ENCODE data around the gene METTL2B.
A peak's percentile ranks its signal among the peaks of the same experiment; 100 is the strongest.
"Not testable (repeated sequence)": the region's sequence is repeated elsewhere in the genome, so short reads cannot be mapped to it uniquely, and the experiment has no call there.

The METTL2B gene

DNA sequence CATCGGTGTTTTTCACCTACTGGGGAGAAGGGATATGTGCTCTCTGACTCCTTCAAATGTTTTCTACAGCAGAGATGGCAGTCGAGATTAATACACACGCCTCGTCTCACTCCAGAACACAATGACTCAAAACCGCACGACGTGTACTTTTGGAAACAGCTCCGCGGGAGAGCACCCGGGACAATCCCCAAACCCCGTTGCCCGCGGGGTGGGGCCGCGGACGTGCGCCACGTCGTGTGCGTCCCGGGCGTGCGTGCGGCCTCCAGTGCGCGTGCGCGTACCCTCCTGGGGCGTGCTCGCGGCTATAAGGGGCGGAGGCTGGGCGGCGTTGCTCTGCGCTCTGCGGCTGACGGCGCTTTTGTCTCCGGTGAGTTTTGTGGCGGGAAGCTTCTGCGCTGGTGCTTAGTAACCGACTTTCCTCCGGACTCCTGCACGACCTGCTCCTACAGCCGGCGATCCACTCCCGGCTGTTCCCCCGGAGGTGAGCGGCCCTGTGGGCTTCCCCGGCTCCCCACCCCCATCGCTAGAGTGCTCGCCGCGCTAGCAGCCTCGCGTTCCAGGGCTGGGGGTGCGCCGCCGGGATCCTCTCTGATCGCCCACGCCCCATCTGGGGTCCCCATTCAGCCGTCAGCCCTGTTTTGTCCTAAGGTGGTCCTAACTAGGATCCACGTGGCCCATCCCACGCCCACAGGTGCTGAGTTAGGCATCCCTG is 20.8 kb upstream of the METTL2B start, which contains the start of gene HILPDA:
TSS of gene HILPDA (plus strand) at position 336 of the 712 bp plus-strand sequence. CDS start 1,391 bp downstream, outside the sequence.
- peak; percentile 61 for DNase-seq

DNA sequence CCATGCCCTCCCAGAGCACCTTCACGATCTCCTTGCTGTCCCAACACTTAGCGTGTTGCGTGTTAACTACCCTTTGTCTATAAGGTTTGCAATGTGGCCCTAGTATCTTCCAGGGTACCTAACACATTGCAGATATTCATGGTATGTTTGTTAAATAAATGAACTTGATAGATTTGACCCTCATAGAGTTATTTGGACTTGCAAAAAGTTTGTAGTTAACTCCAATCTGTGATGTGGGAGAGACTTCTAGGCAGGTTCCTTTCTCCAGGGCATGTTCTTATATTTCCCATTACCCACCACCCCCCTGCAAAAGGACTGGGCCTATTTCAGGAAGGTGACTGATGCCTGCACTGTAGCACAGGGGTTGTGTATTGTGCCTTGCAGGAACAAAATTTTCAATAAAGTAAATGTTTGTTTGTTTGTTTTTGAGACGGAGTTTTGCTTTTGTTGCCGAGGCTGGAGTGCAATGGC is 20.3 kb upstream of the METTL2B start:
- DNase-seq = no peak

DNA sequence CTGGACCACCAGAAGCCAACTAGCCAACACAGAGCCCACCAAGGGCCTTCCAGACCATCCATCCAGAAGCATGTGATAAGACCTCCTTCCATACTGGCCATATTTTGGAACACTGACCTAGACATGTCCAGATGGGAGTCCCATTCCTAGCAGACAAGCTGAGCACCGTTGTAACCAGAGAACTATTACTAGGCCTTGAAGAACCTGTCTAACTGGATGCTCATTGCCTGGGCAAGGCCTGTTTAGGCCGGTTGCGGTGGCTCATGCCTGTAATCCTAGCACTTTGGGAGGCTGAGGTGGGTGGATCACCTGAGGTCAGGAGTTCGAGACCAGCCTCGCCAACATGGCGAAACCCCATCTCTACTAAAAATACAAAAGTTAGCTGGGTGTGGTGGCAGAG is 19.2 kb upstream of the METTL2B start:
- not testable (repeated sequence) for DNase-seq

DNA sequence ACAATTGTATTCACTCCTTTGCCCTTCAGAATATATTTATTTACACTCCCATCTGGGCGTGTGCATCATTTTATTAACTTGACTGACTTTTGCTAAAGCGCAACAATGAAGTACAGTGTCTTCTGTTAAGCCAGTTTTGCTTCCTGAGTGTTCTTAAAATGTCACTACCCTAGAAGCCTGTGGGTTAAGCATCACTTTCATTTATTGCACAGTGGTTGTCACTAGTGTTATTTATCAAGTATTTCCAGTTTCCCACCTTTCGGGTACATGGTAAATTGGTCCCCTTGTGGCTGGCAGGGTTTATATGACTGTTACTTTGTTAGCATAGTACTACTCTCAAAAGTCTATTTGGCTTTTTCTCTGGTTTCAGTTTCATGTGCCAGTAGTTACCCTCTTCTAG is 17.6 kb upstream of the METTL2B start:
- no peak for DNase-seq

DNA sequence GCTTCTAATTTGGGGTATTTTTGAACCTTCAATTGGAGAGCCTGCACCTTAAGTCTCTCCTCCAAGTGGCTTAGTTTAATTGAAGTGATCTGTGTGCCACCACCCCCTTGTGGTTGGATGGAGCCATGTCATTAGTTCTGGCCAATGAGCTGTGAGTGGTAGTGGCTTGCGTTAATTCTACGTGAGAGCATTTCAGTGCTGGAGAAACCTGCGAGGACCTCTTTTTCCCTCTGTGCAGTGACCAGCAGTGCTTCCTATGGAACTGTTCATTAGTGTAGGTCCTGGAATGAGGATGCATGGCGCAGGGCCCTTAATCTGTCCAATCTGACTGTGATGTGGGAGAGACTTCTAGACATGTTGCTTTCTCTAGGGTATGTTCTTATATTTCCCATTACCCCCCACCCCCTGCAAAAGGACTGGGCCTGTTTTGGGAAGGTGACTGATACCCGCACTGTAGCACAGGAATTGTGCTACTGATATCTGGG is 17.1 kb upstream of the METTL2B start:
- no peak for DNase-seq

DNA sequence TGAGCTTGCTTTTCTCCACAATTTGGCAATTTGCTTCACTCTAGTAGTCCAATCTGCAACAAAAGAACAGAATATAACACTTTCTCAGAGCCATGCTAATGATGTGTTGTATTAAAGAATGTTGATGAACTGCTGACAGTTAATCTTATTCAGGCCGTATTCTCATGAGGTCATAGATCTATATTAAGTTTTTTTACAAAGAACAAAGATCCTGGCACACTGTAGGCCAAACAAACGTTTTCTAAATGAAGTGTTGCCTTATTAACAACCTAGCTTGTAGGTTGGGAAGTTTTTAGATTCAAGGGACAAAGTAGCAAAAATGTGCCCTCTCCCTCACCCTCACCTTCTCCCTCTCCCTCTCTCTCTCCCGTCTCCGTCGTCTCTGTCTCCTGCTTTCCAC is 14.1 kb upstream of the METTL2B start:
- DNase-seq = no peak

DNA sequence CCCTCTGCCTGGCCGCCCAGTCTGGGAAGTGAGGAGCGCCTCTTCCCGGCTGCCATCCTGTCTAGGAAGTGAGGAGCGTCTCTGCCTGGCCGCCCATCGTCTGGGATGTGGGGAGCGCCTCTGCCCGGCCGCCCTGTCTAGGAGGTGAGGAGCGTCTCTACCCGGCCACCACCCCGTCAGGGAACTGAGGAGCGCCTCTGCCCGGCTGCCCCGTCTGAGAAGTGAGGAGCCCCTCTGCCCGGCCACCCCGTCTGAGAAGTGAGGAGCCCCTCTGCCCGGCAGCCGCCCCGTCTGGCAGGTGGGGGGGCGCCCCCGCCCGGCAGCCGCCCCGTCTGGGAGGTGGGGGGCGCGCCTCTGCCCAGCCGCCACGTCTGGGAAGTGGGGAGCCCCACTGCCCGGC is 13.2 kb upstream of the METTL2B start:
- DNase-seq = not testable (repeated sequence)

DNA sequence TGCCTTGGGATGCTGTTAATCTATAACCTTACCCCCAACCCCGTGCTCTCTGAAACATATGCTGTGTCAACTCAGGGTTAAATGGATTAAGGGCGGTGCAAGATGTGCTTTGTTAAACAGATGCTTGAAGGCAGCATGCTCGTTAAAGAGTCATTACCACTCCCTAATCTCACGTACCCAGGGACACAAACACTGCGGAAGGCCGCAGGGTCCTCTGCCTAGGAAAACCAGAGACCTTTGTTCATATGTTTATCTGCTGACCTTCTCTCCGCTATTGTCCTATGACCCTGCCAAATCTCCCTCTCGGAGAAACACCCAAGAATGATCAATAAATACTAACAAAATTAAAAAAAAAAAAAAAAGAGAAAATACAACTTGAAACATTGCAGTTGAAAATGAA is 12.6 kb upstream of the METTL2B start:
- DNase-seq = not testable (repeated sequence)

DNA sequence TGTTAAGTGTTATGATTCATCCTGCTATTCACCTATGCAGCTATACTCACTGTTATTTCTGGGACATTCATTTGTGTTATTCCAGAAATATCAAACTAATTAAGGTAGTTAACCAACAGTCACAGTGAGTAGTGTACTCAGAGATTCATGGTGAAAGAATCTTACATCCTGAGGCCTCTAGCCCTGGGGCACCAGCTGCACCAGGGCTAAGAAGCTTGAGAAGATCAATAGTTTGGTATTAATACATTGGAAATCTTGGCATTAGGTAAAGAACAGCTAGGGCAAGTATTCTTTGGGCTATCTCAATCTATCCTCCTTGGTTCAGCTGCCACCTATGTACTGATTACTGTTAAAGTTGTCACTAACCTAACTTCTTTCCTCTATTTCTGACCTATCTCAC is 9.7 kb upstream of the METTL2B start:
- DNase-seq = not testable (repeated sequence)

DNA sequence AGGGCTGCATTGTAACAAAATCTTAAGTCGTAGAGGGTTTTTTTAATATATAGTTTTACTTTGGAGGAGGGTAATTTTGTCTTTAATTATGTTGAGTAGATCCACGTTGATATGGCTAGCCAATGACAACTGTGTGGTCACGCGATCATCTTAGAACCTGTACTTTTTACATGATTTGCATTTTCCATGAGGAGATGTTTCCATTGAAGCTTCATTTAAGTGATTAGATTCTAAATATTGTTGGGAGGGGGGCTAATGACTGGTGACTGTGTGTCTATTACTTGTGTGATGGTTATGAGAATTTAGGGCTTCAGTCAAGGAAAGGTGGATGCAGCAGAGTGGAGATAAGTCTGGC is 765 bp downstream of the METTL2B start:
- DNase-seq = not testable (repeated sequence)

DNA sequence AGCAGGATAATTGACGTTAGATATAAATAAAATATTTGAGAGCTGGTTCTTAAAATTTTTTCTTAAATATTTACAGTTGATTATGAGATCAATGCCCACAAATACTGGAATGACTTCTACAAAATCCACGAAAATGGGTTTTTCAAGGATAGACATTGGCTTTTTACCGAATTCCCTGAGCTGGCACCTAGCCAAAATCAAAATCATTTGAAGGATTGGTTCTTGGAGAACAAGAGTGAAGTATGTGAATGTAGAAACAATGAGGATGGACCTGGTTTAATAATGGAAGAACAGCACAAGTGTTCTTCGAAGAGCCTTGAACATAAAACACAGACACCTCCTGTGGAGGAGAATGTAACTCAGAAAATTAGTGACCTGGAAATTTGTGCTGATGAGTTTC is 2.5 kb downstream of the METTL2B start:
- not testable (repeated sequence) for DNase-seq

DNA sequence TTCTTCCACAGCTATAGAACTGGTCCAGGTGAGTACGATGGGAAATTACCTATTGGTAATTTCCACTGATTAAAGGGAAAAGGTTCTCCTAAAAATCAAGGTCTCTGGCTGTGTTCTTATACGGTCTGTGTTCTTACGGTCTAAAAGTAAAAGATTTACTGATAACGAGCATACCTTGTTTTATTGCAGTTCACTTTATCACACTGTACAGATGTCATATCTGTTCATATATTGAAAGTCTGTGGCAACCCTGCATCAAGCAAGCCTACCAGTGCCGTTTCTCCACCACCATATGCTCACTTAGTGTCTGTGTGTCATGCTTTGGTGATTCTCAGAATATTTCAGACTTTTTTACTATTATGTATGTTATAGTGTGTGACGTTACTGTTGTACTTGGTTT is 11.6 kb downstream of the METTL2B start:
- not testable (repeated sequence) for DNase-seq

DNA sequence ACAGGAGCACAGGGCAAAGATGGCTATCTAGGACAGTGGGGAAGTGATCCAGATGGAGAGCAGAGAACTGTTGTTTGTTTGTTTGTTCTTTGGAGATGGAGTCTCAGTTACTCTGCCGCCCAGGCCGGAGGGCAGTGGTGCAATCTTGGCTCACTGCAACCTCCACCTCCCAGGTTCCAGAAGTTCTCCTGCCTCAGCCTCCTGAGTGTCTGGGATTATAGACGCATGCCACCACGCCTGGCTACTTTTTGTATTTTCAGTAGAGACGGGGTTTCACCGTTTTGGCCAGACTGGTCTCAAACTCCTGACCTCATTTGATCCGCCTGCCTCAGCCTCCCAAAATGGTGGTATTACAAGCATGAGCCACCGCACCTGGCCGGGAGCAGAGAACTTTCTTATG is 20.9 kb downstream of the METTL2B start:
- DNase-seq = no peak

DNA sequence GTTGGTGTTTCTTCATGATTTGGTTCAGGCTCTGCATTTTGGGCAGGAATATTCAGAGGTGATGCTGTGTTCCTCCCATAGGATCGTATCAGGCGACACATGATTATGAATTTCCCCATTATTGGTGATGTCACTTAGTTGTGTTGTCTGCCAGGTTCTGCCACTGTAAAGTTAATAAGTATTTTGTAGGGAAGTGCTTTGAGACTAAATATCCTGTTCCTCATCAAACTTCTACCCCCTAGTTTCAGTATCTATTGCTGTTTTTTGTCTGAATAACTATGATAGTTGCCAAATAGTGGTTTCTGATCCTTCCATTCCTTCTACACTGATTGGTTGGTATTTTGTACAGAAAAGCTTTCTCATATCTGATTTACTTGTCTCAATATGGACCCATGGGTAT is 28.9 kb downstream of the METTL2B start:
- not testable (repeated sequence) for DNase-seq

DNA sequence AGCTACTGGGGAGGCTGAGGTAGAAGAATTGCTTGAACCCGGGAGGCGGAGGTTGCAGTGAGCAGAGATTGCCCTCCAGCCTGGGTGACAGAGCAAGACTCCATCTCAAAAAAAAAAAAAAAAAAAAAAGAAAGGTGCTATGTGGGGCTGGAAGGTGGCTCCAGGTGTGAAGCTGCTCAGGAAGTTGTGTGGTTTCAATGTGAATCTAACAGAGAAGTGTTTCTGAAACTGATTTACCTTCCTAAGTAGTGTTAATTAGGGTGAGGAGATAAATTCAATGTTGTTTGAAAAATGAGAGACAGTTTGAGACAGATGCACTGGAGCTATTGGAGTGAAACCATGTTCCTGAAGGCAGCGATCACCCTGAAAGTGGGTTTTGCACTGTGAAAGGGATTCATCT is 30.3 kb downstream of the METTL2B start:
- not testable (repeated sequence) for DNase-seq

DNA sequence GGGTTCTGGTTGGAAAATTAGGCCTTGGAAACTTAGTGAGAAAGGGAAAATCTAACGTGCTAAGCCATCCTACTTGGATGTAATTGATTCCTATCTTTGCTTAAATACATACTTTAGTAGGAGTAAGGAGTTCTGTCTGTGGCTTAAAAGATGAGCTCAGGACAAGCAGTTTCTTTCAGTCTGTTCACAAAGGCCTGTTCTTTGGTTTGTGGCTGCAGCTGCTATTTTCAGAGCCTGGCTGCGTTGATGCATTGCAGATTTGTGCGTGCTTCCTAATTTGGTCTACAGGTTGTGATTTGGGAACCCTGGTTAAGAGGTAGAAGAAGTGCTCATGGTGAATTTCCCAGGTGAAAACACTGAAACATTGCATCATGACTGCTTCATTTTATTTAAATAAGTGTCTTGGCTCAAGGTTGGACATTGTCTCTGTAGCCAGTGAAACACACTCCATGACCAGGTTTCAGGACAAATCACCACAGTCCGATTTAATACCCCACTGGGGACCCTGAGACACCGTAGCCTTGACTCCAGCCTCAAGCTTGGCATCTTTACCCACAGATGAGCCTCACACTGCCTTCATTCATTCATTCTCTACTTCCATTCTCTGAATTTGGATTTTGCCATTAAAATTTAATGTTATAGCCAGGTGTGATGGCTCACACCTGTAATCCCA is 30.9 kb downstream of the METTL2B start:
- not testable (repeated sequence) for DNase-seq

DNA sequence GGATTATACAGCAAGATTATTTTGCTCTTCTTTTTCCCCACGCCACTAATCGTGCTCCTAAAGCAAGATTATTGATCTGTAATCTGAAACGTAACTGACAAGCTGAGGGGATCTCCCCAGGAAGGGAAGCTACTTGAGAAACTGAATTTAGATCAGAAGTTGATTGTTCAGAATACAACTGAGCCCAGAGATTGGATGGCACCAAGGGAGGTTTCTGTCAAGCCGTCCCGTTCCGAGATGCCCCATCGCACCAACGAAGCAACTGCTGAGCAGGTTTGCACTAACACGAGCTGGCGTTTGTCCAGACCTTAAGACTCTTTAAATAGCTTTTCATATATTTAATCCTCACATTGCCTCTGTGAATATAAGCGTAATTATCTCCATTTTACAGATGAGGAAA is 35.1 kb downstream of the METTL2B start:
- DNase-seq = not testable (repeated sequence)

DNA sequence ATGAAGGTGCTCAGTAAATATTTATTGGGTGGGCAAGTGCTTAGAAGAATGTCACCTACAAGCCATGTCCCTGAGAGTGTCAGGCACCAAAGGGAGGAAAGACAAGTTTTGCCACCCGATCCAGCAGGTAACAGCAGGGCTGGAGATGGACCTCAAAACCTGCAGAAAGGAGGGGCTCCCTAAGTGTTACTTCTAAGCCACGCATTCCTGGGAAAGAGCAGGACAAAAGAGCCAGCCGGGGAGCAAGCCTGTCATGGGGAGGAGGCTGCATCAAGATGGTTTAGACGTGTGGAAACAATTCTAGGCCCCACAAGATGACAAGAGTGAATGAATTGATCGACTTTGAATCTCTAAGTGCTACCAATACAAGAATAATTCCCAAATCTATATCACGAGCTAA is 38.7 kb downstream of the METTL2B start:
- not testable (repeated sequence) for DNase-seq

DNA sequence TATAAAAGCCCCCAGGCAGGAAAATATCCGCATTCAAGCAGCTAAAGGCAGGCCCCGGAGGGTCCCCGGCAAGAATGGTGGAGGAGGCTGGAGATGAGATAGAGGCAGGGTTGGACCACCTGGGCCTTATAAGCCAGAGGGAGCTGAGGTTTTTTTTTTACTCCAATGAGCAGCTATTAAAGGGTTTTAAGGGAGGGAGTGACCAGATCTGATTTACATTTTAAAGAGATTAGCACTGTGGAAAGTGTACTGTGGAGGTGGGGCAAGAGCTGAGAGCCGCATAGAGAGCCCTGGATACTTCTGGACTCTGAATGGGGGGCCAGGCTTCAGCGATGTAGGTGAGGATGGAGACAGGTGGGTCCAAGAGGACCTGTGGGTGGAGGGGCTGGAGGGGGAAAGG is 40.5 kb downstream of the METTL2B start:
- not testable (repeated sequence) for DNase-seq

DNA sequence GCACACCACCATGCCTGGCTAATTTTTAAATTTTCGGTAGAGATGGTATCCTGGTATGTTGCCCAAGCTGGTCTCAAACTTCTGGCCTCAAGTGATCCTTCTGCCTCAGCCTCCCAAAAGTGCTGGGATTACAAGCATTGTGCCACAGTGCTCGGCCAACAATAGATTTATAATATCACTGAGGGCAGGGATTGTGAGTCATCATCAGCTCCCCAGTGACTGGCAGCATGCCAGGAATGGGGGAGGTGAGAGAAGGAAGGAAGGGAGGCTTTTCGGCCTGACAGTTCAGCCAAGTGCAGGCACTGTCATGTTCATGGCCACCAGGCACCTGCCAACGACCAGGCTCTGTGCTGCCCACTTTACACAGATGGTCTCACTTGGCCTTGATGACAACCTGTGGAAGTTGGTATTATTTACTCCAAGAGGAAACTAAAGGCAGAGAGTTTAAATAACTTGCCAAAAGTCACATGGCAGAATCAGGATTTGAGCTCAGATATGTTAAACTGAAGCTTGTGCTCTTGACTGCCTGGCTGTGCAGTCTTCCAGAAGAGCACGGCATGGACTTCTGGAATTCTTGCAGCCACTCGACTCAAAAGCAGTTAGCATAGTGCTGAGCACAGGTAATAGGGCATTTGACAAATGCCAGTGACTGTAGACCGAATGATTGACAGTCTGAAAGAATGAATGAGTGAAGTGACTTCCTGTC is 46.8 kb downstream of the METTL2B start:
- DNase-seq = peak; percentile 60

DNA sequence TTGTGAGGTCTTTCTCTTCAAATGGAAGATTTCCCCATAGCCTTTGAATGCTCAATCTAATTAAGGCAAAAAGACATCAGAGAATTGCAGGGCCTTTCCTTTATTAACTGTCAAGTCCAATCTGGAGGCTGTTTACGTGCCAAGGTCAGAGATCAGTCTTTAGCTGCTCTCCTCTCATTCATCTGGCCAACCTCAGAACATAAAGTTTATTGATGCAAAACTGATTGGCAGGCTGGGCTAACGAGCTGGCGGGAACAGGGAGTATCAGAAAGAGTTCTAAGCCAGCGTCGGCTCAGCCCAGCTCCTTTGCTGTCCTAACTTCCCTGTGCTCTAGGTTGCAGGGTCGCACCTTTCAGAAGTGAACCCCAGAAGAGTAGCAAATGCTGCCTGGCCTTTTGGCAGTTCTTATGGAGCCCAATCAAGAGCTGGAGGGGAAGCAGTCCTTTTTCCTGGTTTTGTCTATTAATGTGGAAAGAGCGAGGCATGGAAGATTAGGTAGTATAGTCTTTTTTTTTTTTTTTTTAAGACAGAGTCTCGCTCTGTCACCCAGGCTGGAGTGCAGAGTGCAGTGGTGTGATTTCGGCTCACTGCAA is 47.5 kb downstream of the METTL2B start:
- not testable (repeated sequence) for DNase-seq

DNA sequence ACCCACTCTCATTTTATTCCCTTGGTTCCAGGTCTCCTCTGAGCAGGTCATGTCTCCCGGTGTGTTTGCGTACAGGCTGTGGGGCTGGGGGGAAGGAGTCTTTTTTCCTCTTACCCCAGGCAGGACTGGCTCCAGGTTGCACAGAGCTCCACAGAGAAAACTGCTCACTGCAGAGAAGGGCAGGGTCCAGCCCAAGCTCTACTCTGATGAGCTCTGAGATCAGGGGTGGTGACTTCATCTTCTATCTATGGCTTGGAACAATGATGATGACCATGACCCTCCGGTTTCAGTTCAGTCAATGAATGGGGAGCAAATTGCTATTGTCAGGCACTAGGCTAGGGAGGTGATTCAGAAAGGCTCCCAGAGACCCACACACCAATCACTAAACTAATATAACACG is 49.0 kb downstream of the METTL2B start:
- not testable (repeated sequence) for DNase-seq

DNA sequence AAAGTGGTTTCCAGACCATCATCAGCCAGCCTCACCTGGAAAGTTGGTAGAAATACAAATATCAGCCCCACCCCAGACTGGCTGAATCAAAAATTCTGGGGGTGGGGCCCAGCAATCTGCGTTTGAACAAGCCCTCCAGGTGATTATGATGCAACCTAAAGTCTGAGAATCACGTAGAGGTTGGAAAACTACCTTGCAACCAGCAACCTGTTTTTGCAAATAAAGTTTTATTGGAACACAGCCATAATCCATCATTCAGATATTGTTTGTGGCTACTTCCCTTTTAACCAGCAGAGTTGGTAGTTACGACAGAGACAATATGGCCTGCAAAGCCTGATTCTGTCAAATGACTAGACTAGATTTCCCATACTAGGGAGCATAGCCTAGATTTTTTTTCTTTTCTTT is 49.5 kb downstream of the METTL2B start:
- DNase-seq = not testable (repeated sequence)
